ENCODE measurements around the gene EIF6. TPM values are rescaled to one million over a fixed set of nuclear protein-coding genes. Genes with fewer than 3 reads are reported as not detected.

EIF6 gene
- total and polyA plus RNA-seq, 9 of the 15 experiments (the other 6 are each of a cell fraction or from before 2014, with no cell fraction given): 165 to 832 (median 229) TPM

DNA sequence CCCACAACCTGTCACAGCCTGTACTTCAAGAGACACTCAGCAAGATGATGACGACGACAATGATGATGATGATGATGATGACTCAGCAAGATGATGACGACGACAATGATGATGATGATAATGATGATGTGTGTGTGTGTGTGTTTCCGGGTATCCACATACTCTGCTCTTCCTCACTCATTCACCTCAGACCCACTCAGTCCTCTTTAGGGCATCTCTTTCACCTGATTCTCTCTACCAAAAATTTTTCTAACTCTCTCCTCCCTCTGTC lies 1.2 kb upstream of the EIF6 start (continued):
- TF ChIP-seq MAFG (tag; conservative IDR thresholded peaks at IDR 0.05): peak; percentile 100
- TF ChIP-seq, protein P1, sequence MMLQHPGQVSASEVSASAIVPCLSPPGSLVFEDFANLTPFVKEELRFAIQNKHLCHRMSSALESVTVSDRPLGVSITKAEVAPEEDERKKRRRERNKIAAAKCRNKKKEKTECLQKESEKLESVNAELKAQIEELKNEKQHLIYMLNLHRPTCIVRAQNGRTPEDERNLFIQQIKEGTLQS (IDR thresholded peaks at IDR 0.05): peak; percentile 99
- TF ChIP-seq, protein P1 (CRISPR knock-in tag; conservative IDR thresholded peaks at IDR 0.05): no peak
- TF ChIP-seq PTBP1 (IDR thresholded peaks at IDR 0.05; ENCODE audit: low read depth, low read length): no peak
- TF ChIP-seq SMAD1 (IDR thresholded peaks at IDR 0.05; ENCODE audit: low read depth, low read length, partially characterized antibody): no peak
- TF ChIP-seq ZNF197 (CRISPR knock-in tag; IDR thresholded peaks at IDR 0.05; ENCODE audit: low read depth): no peak
- TF ChIP-seq, protein P2, sequence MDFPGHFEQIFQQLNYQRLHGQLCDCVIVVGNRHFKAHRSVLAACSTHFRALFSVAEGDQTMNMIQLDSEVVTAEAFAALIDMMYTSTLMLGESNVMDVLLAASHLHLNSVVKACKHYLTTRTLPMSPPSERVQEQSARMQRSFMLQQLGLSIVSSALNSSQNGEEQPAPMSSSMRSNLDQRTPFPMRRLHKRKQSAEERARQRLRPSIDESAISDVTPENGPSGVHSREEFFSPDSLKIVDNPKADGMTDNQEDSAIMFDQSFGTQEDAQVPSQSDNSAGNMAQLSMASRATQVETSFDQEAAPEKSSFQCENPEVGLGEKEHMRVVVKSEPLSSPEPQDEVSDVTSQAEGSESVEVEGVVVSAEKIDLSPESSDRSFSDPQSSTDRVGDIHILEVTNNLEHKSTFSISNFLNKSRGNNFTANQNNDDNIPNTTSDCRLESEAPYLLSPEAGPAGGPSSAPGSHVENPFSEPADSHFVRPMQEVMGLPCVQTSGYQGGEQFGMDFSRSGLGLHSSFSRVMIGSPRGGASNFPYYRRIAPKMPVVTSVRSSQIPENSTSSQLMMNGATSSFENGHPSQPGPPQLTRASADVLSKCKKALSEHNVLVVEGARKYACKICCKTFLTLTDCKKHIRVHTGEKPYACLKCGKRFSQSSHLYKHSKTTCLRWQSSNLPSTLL (IDR thresholded peaks at IDR 0.05): no peak
- TF ChIP-seq ZFPM2 (CRISPR knock-in tag; IDR thresholded peaks at IDR 0.05): no peak
- TF ChIP-seq TCF7L2 (IDR thresholded peaks at IDR 0.05; ENCODE audit: low read depth, low read length): no peak
- no peak for TF ChIP-seq KDM4B (IDR thresholded peaks at IDR 0.05; ENCODE audit: borderline replicate concordance in 2 of 2, low read depth in 1 of 2)
- TF ChIP-seq JUN (IDR thresholded peaks at IDR 0.05; ENCODE audit: borderline replicate concordance, low read depth, low read length): peak; percentile 83
- TF ChIP-seq JUN (CRISPR knock-in tag; IDR thresholded peaks at IDR 0.05; ENCODE audit: borderline replicate concordance): no peak
- peak; percentile 43; the same call in 1 of the 2 replicates for TF ChIP-seq HDAC2 (IDR thresholded peaks at IDR 0.05)
- peak; percentile 96; the same call in 1 of the 2 replicates for TF ChIP-seq MTA3 (IDR thresholded peaks at IDR 0.05; ENCODE audit: borderline replicate concordance)
- TF ChIP-seq SMAD4 (CRISPR knock-in tag; conservative IDR thresholded peaks at IDR 0.05): no peak
- peak in 1 of 2 experiments; percentile 81; a peak in 2 of 4 replicates for TF ChIP-seq HDAC1 (IDR thresholded peaks at IDR 0.05)
- TF ChIP-seq PHTF2 (CRISPR knock-in tag; IDR thresholded peaks at IDR 0.05): no peak
- no peak for TF ChIP-seq VEZF1 (CRISPR knock-in tag; IDR thresholded peaks at IDR 0.05)
- peak; percentile 76 for TF ChIP-seq ATF7 (IDR thresholded peaks at IDR 0.05)
- no peak for TF ChIP-seq ZNF583 (CRISPR knock-in tag; IDR thresholded peaks at IDR 0.05)
- TF ChIP-seq LCOR (CRISPR knock-in tag; IDR thresholded peaks at IDR 0.05): no peak
- no peak for TF ChIP-seq ZNF347 (CRISPR knock-in tag; IDR thresholded peaks at IDR 0.05; ENCODE audit: low read depth)
- no peak for TF ChIP-seq HCFC1 (IDR thresholded peaks at IDR 0.05; ENCODE audit: low read depth, low read length)
- TF ChIP-seq HEY1 (CRISPR knock-in tag; IDR thresholded peaks at IDR 0.05; ENCODE audit: borderline replicate concordance): no peak
- TF ChIP-seq KAT8 (IDR thresholded peaks at IDR 0.05; ENCODE audit: low read depth): no peak
- TF ChIP-seq MTA1 (IDR thresholded peaks at IDR 0.05; ENCODE audit: borderline replicate concordance): peak; percentile 60; the same call in 1 of the 2 replicates
- peak; percentile 74 for TF ChIP-seq ELF1 (tag; IDR thresholded peaks at IDR 0.05)
- TF ChIP-seq CTBP1 (IDR thresholded peaks at IDR 0.05; ENCODE audit: borderline replicate concordance): peak; percentile 64; the same call in 1 of the 2 replicates

Data from K562 (cell line).